ENCODE measurements around the gene PPP2R2D. TPM values are rescaled to one million over a fixed set of nuclear protein-coding genes. Genes with fewer than 3 reads are reported as not detected.

PPP2R2D gene
- total and polyA plus RNA-seq, 2 experiments from 2014 or later, result 25.9 to 32.1 TPM

DNA sequence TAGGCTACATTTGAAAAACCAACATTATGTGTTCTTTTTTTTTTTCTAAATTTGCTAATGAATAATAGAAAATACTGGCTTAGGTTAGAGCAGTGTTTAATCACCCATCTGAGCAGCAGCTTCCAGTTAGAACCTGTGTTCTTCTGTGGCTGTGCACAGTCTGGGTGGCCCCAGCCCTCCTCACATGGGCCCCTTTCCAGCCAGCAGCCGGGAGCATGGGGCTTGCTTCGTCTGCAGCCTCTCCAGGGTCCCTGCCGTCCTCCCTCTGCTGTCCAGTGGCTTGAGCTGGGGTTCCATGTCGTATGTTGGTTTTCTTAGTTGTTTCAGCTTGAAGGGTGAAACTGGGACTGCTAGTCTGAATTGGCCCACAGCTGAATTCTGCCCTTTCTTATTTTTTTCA, 43.6 kb downstream of the PPP2R2D start:
- Histone ChIP-seq H3K27ac (no peak overlapping the region), H3K9me3 (ENCODE audit: low read depth) (no peaks in the 10 kb centered on the region), H3K4me3 (no peak overlapping the region), H3K79me2 (peaks cover 3% of the 10 kb centered on the region), H3K4me2 (no peak overlapping the region), H3K9me2 (replicated peaks; ENCODE audit: insufficient read depth) (no peaks in the 10 kb centered on the region), H3K36me3 (replicated peaks; ENCODE audit: insufficient read depth, low read depth) (no peaks in the 10 kb centered on the region), H4K20me1 (ENCODE audit: insufficient read depth, poor library complexity, severe bottlenecking) (peaks cover 2% of the 10 kb centered on the region), H3K27me3 (no peaks in the 10 kb centered on the region), H3K4me1 (ENCODE audit: insufficient read depth) (no peaks in the 10 kb centered on the region), H2AFZ (no peak overlapping the region)
- 90% methylated on average over 4 of the region's 4 CpGs for WGBS (ENCODE audit: low lambda C conversion rate, missing lambda C conversion rate)
- TF ChIP-seq, protein P1, sequence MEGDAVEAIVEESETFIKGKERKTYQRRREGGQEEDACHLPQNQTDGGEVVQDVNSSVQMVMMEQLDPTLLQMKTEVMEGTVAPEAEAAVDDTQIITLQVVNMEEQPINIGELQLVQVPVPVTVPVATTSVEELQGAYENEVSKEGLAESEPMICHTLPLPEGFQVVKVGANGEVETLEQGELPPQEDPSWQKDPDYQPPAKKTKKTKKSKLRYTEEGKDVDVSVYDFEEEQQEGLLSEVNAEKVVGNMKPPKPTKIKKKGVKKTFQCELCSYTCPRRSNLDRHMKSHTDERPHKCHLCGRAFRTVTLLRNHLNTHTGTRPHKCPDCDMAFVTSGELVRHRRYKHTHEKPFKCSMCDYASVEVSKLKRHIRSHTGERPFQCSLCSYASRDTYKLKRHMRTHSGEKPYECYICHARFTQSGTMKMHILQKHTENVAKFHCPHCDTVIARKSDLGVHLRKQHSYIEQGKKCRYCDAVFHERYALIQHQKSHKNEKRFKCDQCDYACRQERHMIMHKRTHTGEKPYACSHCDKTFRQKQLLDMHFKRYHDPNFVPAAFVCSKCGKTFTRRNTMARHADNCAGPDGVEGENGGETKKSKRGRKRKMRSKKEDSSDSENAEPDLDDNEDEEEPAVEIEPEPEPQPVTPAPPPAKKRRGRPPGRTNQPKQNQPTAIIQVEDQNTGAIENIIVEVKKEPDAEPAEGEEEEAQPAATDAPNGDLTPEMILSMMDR (IDR thresholded peaks at IDR 0.05; ENCODE audit: poor library complexity), result no peak
- TF ChIP-seq EZH2phosphoT487 (IDR thresholded peaks at IDR 0.05; ENCODE audit: low read depth, severe bottlenecking, unreplicated experiment), result no peak
- no peak for TF ChIP-seq EZH2 (IDR thresholded peaks at IDR 0.05; ENCODE audit: borderline replicate concordance)
- DNase-seq (ENCODE audit: low spot score), result no peak

DNA sequence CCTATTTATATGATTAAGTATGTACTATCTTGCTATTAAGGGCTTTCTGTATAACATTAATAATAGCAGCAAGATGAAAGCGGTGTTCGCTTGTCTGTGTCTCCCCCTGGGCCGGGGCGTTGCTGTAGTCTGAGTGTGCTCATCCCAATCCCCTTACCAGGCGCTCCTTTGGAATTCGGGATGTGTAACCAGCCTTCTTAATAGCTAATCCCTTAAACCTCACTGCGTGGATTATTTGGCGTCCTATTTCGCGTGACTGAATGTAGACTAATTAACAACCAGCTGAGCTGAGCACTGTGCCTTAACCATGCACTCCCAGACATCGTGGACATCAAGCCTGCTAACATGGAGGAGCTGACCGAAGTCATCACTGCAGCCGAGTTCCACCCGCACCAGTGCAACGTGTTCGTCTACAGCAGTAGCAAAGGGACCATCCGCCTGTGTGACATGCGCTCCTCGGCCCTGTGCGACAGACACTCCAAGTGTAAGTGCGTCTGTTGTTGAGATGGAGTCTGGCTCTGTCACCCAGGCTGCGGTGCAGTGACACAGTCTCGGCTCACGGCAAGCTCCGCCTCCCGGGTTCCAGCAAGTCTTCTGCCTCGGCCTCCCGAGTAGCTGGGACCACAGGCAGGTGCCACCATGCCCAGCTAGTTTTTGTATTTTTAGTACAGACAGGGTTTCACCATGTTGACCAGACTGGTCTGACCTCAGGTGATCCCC, 44.3 kb downstream of the PPP2R2D start:
- peaks cover 2% of the 10 kb centered on the region for H4K20me1 ChIP-seq (ENCODE audit: insufficient read depth, poor library complexity, severe bottlenecking)
- H3K79me2 ChIP-seq, result peaks cover 3% of the 10 kb centered on the region
- no peak overlapping the region for H3K27ac ChIP-seq
- DNase-seq (ENCODE audit: low spot score), result no peak
- H3K4me2 ChIP-seq, result no peak overlapping the region
- H3K4me1 ChIP-seq (ENCODE audit: insufficient read depth), result no peaks in the 10 kb centered on the region
- TF ChIP-seq EZH2phosphoT487 (IDR thresholded peaks at IDR 0.05; ENCODE audit: low read depth, severe bottlenecking, unreplicated experiment) (no peak), EZH2 (IDR thresholded peaks at IDR 0.05; ENCODE audit: borderline replicate concordance) (no peak)
- TF ChIP-seq, protein P1 (IDR thresholded peaks at IDR 0.05; ENCODE audit: poor library complexity), result no peak
- WGBS (ENCODE audit: low lambda C conversion rate, missing lambda C conversion rate), result 98% methylated on average over 28 of the region's 28 CpGs
- H3K9me2 ChIP-seq (replicated peaks; ENCODE audit: insufficient read depth), result no peaks in the 10 kb centered on the region
- H3K36me3 ChIP-seq (replicated peaks; ENCODE audit: insufficient read depth, low read depth), result no peaks in the 10 kb centered on the region
- H3K27me3 ChIP-seq, result no peaks in the 10 kb centered on the region
- H3K4me3 ChIP-seq, result no peak overlapping the region
- H2AFZ ChIP-seq, result no peak overlapping the region
- no peaks in the 10 kb centered on the region for H3K9me3 ChIP-seq (ENCODE audit: low read depth)

DNA sequence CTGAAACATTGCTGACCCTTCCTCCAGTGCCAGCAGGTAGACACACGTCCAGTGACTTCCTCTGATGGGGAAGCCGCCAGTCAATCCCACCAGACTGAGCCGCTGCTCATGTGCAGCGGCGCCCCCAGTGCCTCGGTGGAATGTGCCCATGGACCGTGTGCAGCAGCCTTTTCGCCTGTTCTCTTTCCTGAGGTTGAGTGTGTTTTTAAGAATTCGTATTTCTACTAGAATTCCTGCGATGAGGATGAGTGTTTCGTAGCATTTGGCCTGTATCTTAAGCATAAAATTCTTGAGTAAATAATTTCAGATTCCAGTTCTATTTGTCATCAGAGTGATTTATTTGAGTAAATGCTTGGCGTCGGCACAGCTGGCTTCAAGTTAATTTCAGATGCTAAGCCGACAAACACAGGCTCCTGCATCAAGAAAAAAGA, 45.5 kb downstream of the PPP2R2D start:
- no peak for DNase-seq (ENCODE audit: low spot score)
- no peak overlapping the region for H2AFZ ChIP-seq

More for the DNA sequence above, 45.5 kb downstream of the PPP2R2D start:
- Histone ChIP-seq H3K27ac (no peak overlapping the region), H3K27me3 (no peaks in the 10 kb centered on the region), H4K20me1 (ENCODE audit: insufficient read depth, poor library complexity, severe bottlenecking) (no peaks in the 10 kb centered on the region), H3K4me1 (ENCODE audit: insufficient read depth) (no peaks in the 10 kb centered on the region), H3K9me2 (replicated peaks; ENCODE audit: insufficient read depth) (no peaks in the 10 kb centered on the region), H3K79me2 (peaks cover 7% of the 10 kb centered on the region), H3K4me3 (no peak overlapping the region), H3K4me2 (no peak overlapping the region), H3K36me3 (replicated peaks; ENCODE audit: insufficient read depth, low read depth) (no peaks in the 10 kb centered on the region), H3K9me3 (ENCODE audit: low read depth) (no peaks in the 10 kb centered on the region)
- WGBS (ENCODE audit: low lambda C conversion rate, missing lambda C conversion rate), result 82% methylated on average over 14 of the region's 14 CpGs
- no peak for TF ChIP-seq EZH2 (IDR thresholded peaks at IDR 0.05; ENCODE audit: borderline replicate concordance)
- no peak for TF ChIP-seq EZH2phosphoT487 (IDR thresholded peaks at IDR 0.05; ENCODE audit: low read depth, severe bottlenecking, unreplicated experiment)
- TF ChIP-seq, protein P1 (IDR thresholded peaks at IDR 0.05; ENCODE audit: poor library complexity), result no peak

All from hepatocyte (in vitro differentiated cells).